HepG2 (cell line): ENCODE data around the gene SH3PXD2A. TPM values are rescaled to one million over a fixed set of nuclear protein-coding genes. Genes with fewer than 3 reads are reported as not detected.

Experiments
- ATAC-seq: fragments of 200-7000 bp; cut with Tn5 transposase; 3 replicates; pipeline ENCODE4 v1.9.1; 2020; ENCODE audit warnings: mild to moderate bottlenecking, moderate library complexity
- BruUV-seq: library from RNA; stranded (reverse); fragments of 400-500 nt; replicated peaks from 2 replicates; lab custom pipeline; 2021; lab: Mats Ljungman, UMichigan
- CTCF ChIA-PET: fragments of 300-600 bp; formaldehyde crosslinking; extraction: SDS; loops from one replicate; lab custom pipeline; 2021; ENCODE audit warnings: low total read pairs, inconsistent platforms, low intra/inter-chr PET ratio; lab: Yijun Ruan, JAX
- POLR2A ChIA-PET: fragments of 350-600 bp; sonication (Branson Sonifier 250); formaldehyde crosslinking; loops from one replicate; lab custom pipeline; 2020; ENCODE audit warnings: antibody characterized with exemption, inconsistent platforms; lab: Yijun Ruan, JAX
- DNase-seq: peaks from one replicate; pipeline ENCODE4 v3.0.0-alpha.2; 2015; ENCODE audit warnings: low spot score
- FAIRE-seq: peaks from 3 replicates; lab custom pipeline; 2011; peaks lifted over from hg19 to GRCh38; lab: Jason Lieb, UNC
- H2AFZ ChIP-seq: one replicate; pipeline ENCODE4 v1.6.1; 2011; ENCODE audit warnings: low read length, inconsistent platforms
- H3K27ac ChIP-seq: fragments of 300-600 bp; 3 replicates; pipeline ENCODE4 v1.8.0; 2011; ENCODE audit warnings: mixed run types, mild to moderate bottlenecking, mixed read lengths, low read length, inconsistent platforms; ENCODE audit not compliant: insufficient read depth; ENCODE audit errors: extremely low read length
- H3K27me3 ChIP-seq, 2 experiments: fragments of 200-600 bp in 1 of 2; 2 replicates in 1 of 2; 3 replicates in 1 of 2; pipeline versions ENCODE4 v1.6.0 to v1.8.0; 2011; ENCODE audit warnings: low read length in 2 of 2, mild to moderate bottlenecking in 2 of 2, moderate library complexity in 2 of 2, inconsistent platforms in 1 of 2; ENCODE audit not compliant: insufficient read depth in 2 of 2, control insufficient read depth in 1 of 2
- H3K36me3 ChIP-seq, 2 experiments: fragments of 200-600 bp in 1 of 2; replicated peaks in 1 of 2; 2 replicates in 1 of 2; 3 replicates in 1 of 2; pipeline versions ENCODE4 v1.5.1 to v1.8.0; 2011; ENCODE audit warnings: low read length in 2 of 2, inconsistent platforms in 1 of 2; ENCODE audit not compliant: insufficient read depth in 2 of 2, control insufficient read depth in 1 of 2
- H3K4me1 ChIP-seq: 2 replicates; pipeline ENCODE4 v1.5.1; 2012; ENCODE audit warnings: low read length, inconsistent platforms; ENCODE audit not compliant: insufficient read depth
- H3K4me2 ChIP-seq: 2 replicates; pipeline ENCODE4 v1.6.0; 2011; ENCODE audit warnings: low read depth, low read length, inconsistent platforms
- H3K4me3 ChIP-seq, 3 experiments: fragments of 200-600 bp in 1 of 3; sonication (generic), shearing (Covaris generic) in 1 of 3; replicated peaks in 1 of 3; 2 replicates each; pipeline ENCODE4 v1.5.1; 2011 to 2016; ENCODE audit warnings: low read length in 3 of 3, inconsistent platforms in 2 of 3, low read depth in 2 of 3, mild to moderate bottlenecking in 2 of 3, control low read depth in 1 of 3, mixed read lengths in 1 of 3; ENCODE audit not compliant: insufficient read depth in 1 of 3
- H3K79me2 ChIP-seq: one replicate; pipeline ENCODE4 v1.6.1; 2011; ENCODE audit warnings: low read length, inconsistent platforms; ENCODE audit not compliant: insufficient read depth
- H3K9ac ChIP-seq: 2 replicates; pipeline ENCODE4 v1.6.0; 2011; ENCODE audit warnings: mild to moderate bottlenecking, low read depth, low read length, inconsistent platforms; ENCODE audit not compliant: insufficient read depth
- H3K9me3 ChIP-seq: 2 replicates; pipeline ENCODE4 v1.5.1; 2012; ENCODE audit warnings: mild to moderate bottlenecking, low read length
- H4K20me1 ChIP-seq: 2 replicates; pipeline ENCODE4 v1.6.0; 2011; ENCODE audit warnings: inconsistent platforms, mild to moderate bottlenecking, low read length, moderate library complexity; ENCODE audit not compliant: insufficient read depth
- ARNTL ChIP-seq: sonication (generic); formaldehyde crosslinking; IDR thresholded peaks from 2 replicates; pipeline ENCODE4 v1.4.0; 2020; ENCODE audit warnings: mild to moderate bottlenecking, missing genetic modification reagents
- ATF7 ChIP-seq, 2 experiments: fragments of 450-650 bp in 1 of 2; sonication (generic) in 1 of 2; formaldehyde crosslinking in 1 of 2; IDR thresholded peaks; 2 replicates each; pipeline versions ENCODE4 v1.4.0 to v1.6.1; 2016 to 2020; ENCODE audit warnings: antibody characterized with exemption in 1 of 2, mild to moderate bottlenecking in 1 of 2, missing genetic modification reagents in 1 of 2
- CREBL2 ChIP-seq: sonication (generic); formaldehyde crosslinking; IDR thresholded peaks from 2 replicates; pipeline ENCODE4 v1.8.1; 2023; ENCODE audit warnings: missing genetic modification reagents, mild to moderate bottlenecking, borderline replicate concordance
- FOXM1 ChIP-seq: sonication (generic); formaldehyde crosslinking; IDR thresholded peaks from 2 replicates; pipeline ENCODE4 v1.5.0; 2020; ENCODE audit warnings: missing genetic modification reagents
- MIER3 ChIP-seq: IDR thresholded peaks from 2 replicates; pipeline ENCODE4 v1.6.1; 2016; ENCODE audit warnings: missing compliant biosample characterization, borderline replicate concordance
- MTF2 ChIP-seq: sonication (generic); formaldehyde crosslinking; IDR thresholded peaks from 2 replicates; pipeline ENCODE4 v1.5.0; 2020; ENCODE audit warnings: missing genetic modification reagents, borderline replicate concordance
- NCOA1 ChIP-seq: sonication (generic); formaldehyde crosslinking; IDR thresholded peaks from 2 replicates; pipeline ENCODE4 v1.9.0; 2021; ENCODE audit warnings: missing genetic modification reagents
- NFYB ChIP-seq: sonication (generic); formaldehyde crosslinking; IDR thresholded peaks from 2 replicates; pipeline ENCODE4 v1.4.0; 2020; ENCODE audit warnings: missing genetic modification reagents
- PHB2 ChIP-seq: fragments of 450-650 bp; IDR thresholded peaks from 2 replicates; pipeline ENCODE4 v1.6.1; 2018; ENCODE audit not compliant: partially characterized antibody
- POGK ChIP-seq: sonication (generic); formaldehyde crosslinking; conservative IDR thresholded peaks from 2 replicates; pipeline ENCODE4 v1.8.0; 2022; ENCODE audit warnings: mild to moderate bottlenecking, moderate library complexity, missing genetic modification reagents
- REST ChIP-seq, 2 experiments: IDR thresholded peaks; 2 replicates each; pipeline ENCODE4 v1.6.1; 2011 to 2012; ENCODE audit warnings: low read length in 2 of 2, borderline replicate concordance in 1 of 2, low read depth in 1 of 2, mild to moderate bottlenecking in 1 of 2, moderate library complexity in 1 of 2
- ZBTB4 ChIP-seq: sonication (generic); formaldehyde crosslinking; IDR thresholded peaks from 2 replicates; pipeline ENCODE4 v1.4.0; 2020; ENCODE audit warnings: missing genetic modification reagents, mild to moderate bottlenecking, borderline replicate concordance
- ZNF180 ChIP-seq: sonication (generic); formaldehyde crosslinking; IDR thresholded peaks from 2 replicates; pipeline ENCODE4 v1.4.0; 2020; ENCODE audit warnings: low read depth, missing genetic modification reagents, borderline replicate concordance
- ZNF703 ChIP-seq: sonication (generic); formaldehyde crosslinking; IDR thresholded peaks from 2 replicates; pipeline ENCODE4 v1.5.1; 2020; ENCODE audit warnings: missing genetic modification reagents, mild to moderate bottlenecking, moderate library complexity, borderline replicate concordance
- WGBS: methylation state at CpG from one replicate; pipeline ENCODE4 v1.1.6; 2017; ENCODE audit warnings: low lambda C conversion rate; 5-methylcytosine and 5-hydroxymethylcytosine counted together
- in situ Hi-C: cut with HindIII; loops from 2 replicates; pipeline ENCODE4 v1.10.0; 2017; ENCODE audit warnings: low pct_unique_long_range_greater_than_20kb; ENCODE audit not compliant: extremely low pct_ligation_motif_present
- intact Hi-C: fragments of 100-400 bp; cut with micrococcal nuclease; formaldehyde crosslinking; loops from one replicate; pipeline ENCODE4 v1.10.0; 2022; ENCODE audit not compliant: unreplicated experiment
- polyA plus RNA-seq, 8 experiments: library from polyadenylated mRNA; depleted of rRNA in 3 of 8; stranded (reverse) in 7 of 8; unstranded in 1 of 8; fragments of >200 nt; fragmentation: Illumina TruSeq in 4 of 8; extraction: Trizol in 4 of 8; gene quantifications; 2 replicates each; pipeline versions ENCODE4 v1.2.1 to v1.2.3, GENCODE V29; 2011 to 2016; ENCODE audit warnings: low read depth in 4 of 8, missing spikeins in 1 of 8, mixed read lengths in 1 of 8; ENCODE audit not compliant: insufficient read depth in 1 of 8
- total RNA-seq, 5 experiments: library from RNA; depleted of rRNA; stranded (reverse); fragments of >200 nt; fragmentation: Illumina TruSeq; extraction: Trizol; gene quantifications; 2 replicates each; pipeline ENCODE4 v1.2.3, GENCODE V29; 2016; ENCODE audit warnings: low read depth in 1 of 5

Gene SH3PXD2A
- total and polyA plus RNA-seq, 2 of the 13 experiments (the other 11 are each of a cell fraction or from before 2014, with no cell fraction given), result 11.1 to 11.3 TPM

- TF ChIP-seq ZBTB4 (CRISPR knock-in tag) (no peak), ZNF703 (CRISPR knock-in tag) (no peak), ZNF180 (no peak), MTF2 (CRISPR knock-in tag) (no peak), CREBL2 (CRISPR knock-in tag) (no peak), NCOA1 (no peak)
These were observed 188.0 kb downstream of the SH3PXD2A start (continued) for GRCh38 chr10:103667356-103667755.

GRCh38 chr10:103666762-103667150, 188.6 kb downstream of the SH3PXD2A start:
- WGBS, result 100% methylated on average over 4 of the region's 4 CpGs
- ChIA-PET POLR2A (no interaction called here), CTCF (interaction anchor here (1.2 to 3.0 kb wide), 2 partner anchors 61 to 68 kb away, joined by 5 to 10 read pairs; no protein-coding TSS in a partner anchor)
- Histone ChIP-seq H3K79me2 (peaks cover 5% of the 10 kb centered on the region), H3K4me2 (no peak overlapping the region), H2AFZ (no peak overlapping the region), H3K4me1 (peaks cover 19% of the 10 kb centered on the region), H3K9ac (no peak overlapping the region), H3K36me3 (peaks cover 4 to 44% of the 10 kb centered on the region in 2 experiments; a peak in 4 of 5 replicates), H3K27ac (no peak overlapping the region), H3K9me3 (no peaks in the 10 kb centered on the region), H3K27me3 (no peaks in the 10 kb centered on the region), H3K4me3 (no peak overlapping the region), H4K20me1 (no peaks in the 10 kb centered on the region)
- no peak for DNase-seq
- in situ Hi-C loops, result loop anchor here (5.0 kb wide), 1 partner anchor 69 kb away; no protein-coding TSS in a partner anchor
- FAIRE-seq, result no peak
- intact Hi-C loops, result no loop called here
- no TSS peak for BruUV-seq
- no peak for ATAC-seq
- no peak for TF ChIP-seq PHB2
- TF ChIP-seq ARNTL, result no peak
- no peak for TF ChIP-seq ATF7 (IDR thresholded peaks at IDR 0.05)
- no peak for TF ChIP-seq ATF7 (CRISPR knock-in tag; IDR thresholded peaks at IDR 0.05)
- TF ChIP-seq MIER3 (CRISPR knock-in tag), result no peak
- TF ChIP-seq POGK, result no peak
- no peak for TF ChIP-seq FOXM1 (CRISPR knock-in tag)
- no peak for TF ChIP-seq NFYB (CRISPR knock-in tag)
- no peak for TF ChIP-seq REST (IDR thresholded peaks at IDR 0.05; ENCODE audit: borderline replicate concordance in 1 of 2, low read depth in 1 of 2, low read length in 2 of 2)
